GM18507 (cell line): ENCODE data around the gene BCCIP.

ENCODE experiments used
- DNase-seq: peaks from one replicate; pipeline ENCODE4 v3.0.0; 2011; ENCODE audit warnings: low read depth; ENCODE audit not compliant: insufficient read length; ENCODE audit errors: extremely low spot score
- FAIRE-seq: peaks from 2 replicates; lab custom pipeline; 2011; peaks lifted over from hg19 to GRCh38; lab: Jason Lieb, UNC

Gene BCCIP

DNA sequence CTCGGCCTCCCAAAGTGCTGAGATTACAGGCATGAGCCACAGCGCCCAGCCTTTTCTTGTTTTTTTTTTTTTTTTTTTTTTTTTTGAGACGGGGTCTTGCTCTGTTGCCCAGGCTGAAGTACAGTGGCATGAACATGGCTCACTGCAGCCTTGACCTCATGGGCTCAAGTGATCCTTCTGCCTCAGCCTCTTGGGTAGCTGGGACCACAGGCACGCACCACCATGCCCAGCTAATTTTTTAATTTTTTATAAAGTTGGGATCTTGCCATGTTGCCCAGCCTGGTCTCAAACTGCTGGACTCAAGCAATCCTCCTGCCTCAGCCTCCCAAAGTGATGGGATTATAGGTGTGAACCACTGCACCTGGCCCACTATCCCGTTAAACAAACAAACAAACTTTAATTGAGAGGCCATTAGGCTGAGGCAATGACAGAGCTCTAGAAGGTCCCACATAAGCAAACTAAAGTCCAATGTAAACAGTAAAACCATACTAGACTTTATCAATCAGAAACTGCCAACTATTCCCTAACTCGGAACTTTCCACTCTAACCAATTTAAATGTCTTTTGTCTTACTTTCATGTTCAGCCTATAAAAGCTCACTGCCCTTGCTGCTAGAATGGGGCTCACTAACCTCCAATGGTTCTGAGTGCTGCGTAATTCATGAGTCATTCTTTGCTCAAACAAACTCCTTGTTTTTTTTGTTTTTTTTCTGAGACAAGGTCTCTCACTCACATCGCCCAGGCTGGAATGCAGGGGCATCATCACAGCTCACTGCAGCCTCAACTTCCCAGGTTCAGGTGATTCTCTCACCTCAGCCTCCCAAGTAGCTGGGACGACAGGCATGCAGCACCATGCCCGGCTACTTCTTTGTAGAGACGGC lies 55.9 kb downstream of the BCCIP start:
- DNase-seq = no peak
- FAIRE-seq = no peak

DNA sequence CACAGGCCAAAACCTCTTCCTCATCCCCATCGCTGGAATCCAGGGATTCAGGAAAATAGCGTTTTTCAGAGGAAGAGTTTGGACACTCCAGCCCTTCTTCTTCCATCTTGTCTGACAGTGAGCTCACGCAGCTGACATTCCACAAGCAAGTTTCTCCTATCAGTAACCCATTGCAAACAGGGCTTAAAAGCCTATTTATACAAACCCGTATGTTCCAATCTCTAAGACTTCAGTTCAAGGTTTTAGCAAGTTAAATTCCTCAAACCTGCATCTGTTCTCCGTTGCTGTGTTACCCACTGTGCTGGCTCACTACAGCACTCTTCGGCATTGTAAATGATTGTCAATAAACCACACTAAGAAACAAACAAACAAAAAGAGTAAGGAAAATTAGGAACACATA lies 57.4 kb downstream of the BCCIP start:
- FAIRE-seq = no peak
- DNase-seq = no peak

DNA sequence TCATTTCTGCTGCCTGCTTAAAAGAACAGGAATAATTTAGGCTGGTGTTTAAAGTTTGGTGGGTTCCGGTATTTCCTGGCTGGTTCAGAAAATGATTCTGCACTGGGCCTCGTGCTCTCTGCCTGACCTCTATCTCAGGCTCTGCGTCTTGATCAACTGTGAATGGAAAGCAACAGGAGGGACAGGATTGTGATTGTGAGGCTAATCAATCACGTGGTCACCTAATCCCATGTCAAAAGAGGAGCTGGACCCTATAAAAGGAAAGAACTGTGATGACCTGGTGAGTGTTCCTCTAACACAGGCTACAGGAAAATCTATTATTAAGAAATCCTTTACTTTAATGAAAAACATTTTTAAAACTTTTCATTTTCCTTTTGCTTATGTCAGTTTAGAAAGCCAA lies 57.8 kb downstream of the BCCIP start, which contains the start of gene DHX32:
DHX32 (minus strand) TSS at position 101 of the 400 bp plus-strand sequence. CDS start 468 bp downstream, outside the sequence.
- FAIRE-seq = no peak
- no peak for DNase-seq

DNA sequence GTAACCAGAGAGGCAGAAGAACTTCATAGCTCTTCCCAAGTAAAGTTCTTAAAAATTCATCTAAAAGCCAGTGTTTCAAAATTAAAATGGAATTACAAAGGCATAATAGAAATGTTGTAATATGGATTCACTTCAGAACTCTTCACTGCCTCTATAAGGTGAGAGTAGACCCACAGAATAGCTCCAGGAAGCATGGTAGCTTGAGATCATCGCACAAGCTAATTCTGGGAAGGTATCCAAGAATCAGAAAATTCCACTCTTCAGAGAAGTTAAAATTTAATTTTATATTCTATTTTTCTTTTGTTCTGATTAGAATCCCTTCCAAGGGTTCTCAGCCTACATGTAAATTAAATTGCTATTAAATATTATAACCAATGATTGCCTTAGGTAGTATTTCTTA lies 59.2 kb downstream of the BCCIP start:
- FAIRE-seq (no peak), DNase-seq (no peak)

DNA sequence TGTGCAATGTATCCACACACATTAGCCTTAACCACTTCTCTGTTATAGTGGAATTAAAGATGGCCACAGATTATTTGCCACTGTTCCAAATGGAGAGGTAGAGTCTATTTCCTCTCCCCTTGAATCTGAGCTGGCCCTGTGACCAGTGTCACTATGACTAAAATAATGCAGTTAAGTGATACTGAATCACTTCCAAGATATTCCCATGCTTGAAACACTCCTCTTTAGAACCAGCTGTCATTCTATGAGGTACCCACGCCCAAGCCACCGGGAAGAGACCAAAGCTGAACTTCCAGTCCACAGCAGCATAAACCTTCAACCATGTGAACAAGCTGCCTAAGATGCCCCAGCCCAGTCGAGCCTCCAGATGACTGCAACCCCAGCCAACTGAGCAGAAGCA lies 59.9 kb downstream of the BCCIP start:
- FAIRE-seq (no peak), DNase-seq (no peak)
